K562 (cell line): Measurements from ENCODE around the gene CHMP2A. TPM values are rescaled to one million over a fixed set of nuclear protein-coding genes. Genes with fewer than 3 reads are reported as not detected.
A peak's percentile ranks its signal among the peaks of the same experiment; 100 is the strongest.

Source experiments
- BHLHE40 ChIP-seq: IDR thresholded peaks from 2 replicates; pipeline ENCODE4 v1.6.1; 2011; ENCODE audit warnings: low read length, improper control_type of control experiment
- CAMTA2 ChIP-seq: fragments of 250-450 bp; sonication (Bioruptor Pico); conservative IDR thresholded peaks from 2 replicates; pipeline ENCODE4 v1.5.1; 2022
- CHCHD3 ChIP-seq: fragments of 250-450 bp; sonication (Bioruptor Pico); IDR thresholded peaks from 2 replicates; pipeline ENCODE4 v2.1.2; 2022; ENCODE audit warnings: mild to moderate bottlenecking
- KDM4B ChIP-seq, 2 experiments: fragments of 450-650 bp in 1 of 2; sonication (generic) in 1 of 2; IDR thresholded peaks; 2 replicates each; pipeline ENCODE4 v1.6.1; 2016 to 2017; ENCODE audit warnings: borderline replicate concordance in 2 of 2, antibody characterized with exemption in 1 of 2, low read depth in 1 of 2, mild to moderate bottlenecking in 1 of 2
- TAF7 ChIP-seq: fragments of 450-650 bp; IDR thresholded peaks from 2 replicates; pipeline ENCODE4 v1.6.1; 2016; ENCODE audit warnings: missing genetic modification characterization, missing compliant biosample characterization
- TCF3 ChIP-seq: sonication (generic); formaldehyde crosslinking; IDR thresholded peaks from 2 replicates; pipeline ENCODE4 v1.4.0; 2020; ENCODE audit warnings: mild to moderate bottlenecking, missing genetic modification reagents
- ZBTB1 ChIP-seq: sonication (generic); formaldehyde crosslinking; IDR thresholded peaks from 2 replicates; pipeline ENCODE4 v1.8.1; 2023; ENCODE audit warnings: missing genetic modification reagents, low read depth, mild to moderate bottlenecking, borderline replicate concordance
- ZFPM2 ChIP-seq: fragments of 250-450 bp; sonication (Bioruptor Pico); IDR thresholded peaks from 2 replicates; pipeline ENCODE4 v1.5.1; 2022; ENCODE audit warnings: mild to moderate bottlenecking
- ZNF76 ChIP-seq: fragments of 250-450 bp; sonication (Bioruptor Pico); IDR thresholded peaks from 2 replicates; pipeline ENCODE4 v1.4.0; 2020; ENCODE audit warnings: mild to moderate bottlenecking, moderate library complexity, borderline replicate concordance
- polyA plus RNA-seq, 8 experiments: library from polyadenylated mRNA; depleted of rRNA in 4 of 8; stranded (reverse) in 5 of 8; unstranded in 3 of 8; fragments of >200 nt; fragmentation: Nextera tagmentation in 2 of 8; fragmentation: Illumina TruSeq in 1 of 8; extraction: Ambion mirVana in 2 of 8; extraction: Trizol in 1 of 8; gene quantifications; 2 replicates each; pipeline versions ENCODE4 v1.2.1 to v1.2.3, GENCODE V29; 2011 to 2014; ENCODE audit warnings: inconsistent platforms in 1 of 8, missing spikeins in 1 of 8
- total RNA-seq, 7 experiments: library from RNA; depleted of rRNA in 6 of 7; stranded (reverse); fragments of >200 nt in 6 of 7; fragmentation: Illumina TruSeq in 2 of 7; extraction: Trizol in 2 of 7; gene quantifications; 2 replicates each; pipeline versions ENCODE4 v1.2.1 to v1.2.3, GENCODE V29; 2011 to 2021; ENCODE audit warnings: low replicate concordance in 1 of 7
- TF ChIP-seq, protein P1 (sequence below): fragments of 250-450 bp; sonication (Bioruptor Pico); IDR thresholded peaks from 2 replicates; pipeline ENCODE4 v1.5.0; 2020; ENCODE audit warnings: mild to moderate bottlenecking, borderline replicate concordance
- TF ChIP-seq, protein P2 (sequence below): fragments of 250-450 bp; sonication (Bioruptor Pico); IDR thresholded peaks from 2 replicates; pipeline ENCODE4 v1.5.0; 2021; ENCODE audit warnings: mild to moderate bottlenecking, borderline replicate concordance
- TF ChIP-seq, protein P3 (sequence below): fragments of 450-650 bp; IDR thresholded peaks from 2 replicates; pipeline ENCODE4 v1.6.1; 2018; ENCODE audit not compliant: partially characterized antibody

The CHMP2A gene
- total and polyA plus RNA-seq, 9 of the 15 experiments (the other 6 are each of a cell fraction or from before 2014, with no cell fraction given), result 57.6 to 159 (median 87.2) TPM

DNA sequence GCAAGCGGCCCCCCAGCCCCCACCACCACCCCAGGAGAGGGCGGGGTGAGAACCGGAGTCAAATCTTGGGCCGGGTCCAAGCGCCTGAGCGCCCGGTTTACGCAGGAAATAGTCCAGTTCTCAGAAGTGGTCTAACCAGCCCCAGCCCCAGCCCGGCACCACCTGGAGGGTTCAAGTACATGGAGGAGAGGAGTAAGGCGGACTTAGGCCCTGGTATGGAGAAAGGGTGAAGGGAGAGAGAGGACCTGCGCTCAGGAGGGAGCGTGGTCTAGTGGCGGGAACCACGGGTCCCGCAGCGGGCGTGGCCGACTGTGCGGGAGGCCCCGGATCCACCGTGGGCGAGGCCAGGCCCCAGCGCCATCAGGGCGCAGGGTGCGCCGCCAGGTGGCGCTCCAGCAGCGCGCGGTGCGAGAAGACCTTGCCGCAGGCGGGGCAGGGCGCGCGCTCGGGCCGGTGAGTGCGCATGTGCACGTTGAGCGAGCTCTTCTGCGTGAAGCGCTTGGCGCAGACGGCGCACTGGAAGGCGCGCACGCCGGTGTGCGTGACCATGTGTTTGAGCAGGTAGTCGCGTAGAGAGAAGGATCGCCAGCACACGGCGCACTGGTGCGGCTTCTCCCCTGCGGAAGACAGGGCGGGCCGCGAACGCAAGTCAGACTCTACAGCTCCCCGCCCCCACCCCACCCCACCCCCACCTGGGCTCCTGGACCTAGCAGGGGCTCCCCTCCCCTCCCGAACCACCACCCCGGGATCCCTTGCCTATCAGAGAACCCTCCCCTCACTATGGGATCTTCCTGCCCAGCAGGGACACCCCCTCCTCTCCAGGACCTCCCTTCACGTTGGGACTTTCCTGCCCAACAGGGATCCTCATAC lies 41.0 kb downstream of the CHMP2A start (continued):
- TF ChIP-seq TAF7 (tag) (no peak), ZBTB1 (CRISPR knock-in tag) (peak; percentile 53; the same call in 1 of the 2 replicates), CHCHD3 (CRISPR knock-in tag) (no peak), CAMTA2 (CRISPR knock-in tag) (no peak), BHLHE40 (peak; percentile 52; the same call in 1 of the 2 replicates), ZFPM2 (CRISPR knock-in tag) (no peak), KDM4B (IDR thresholded peaks at IDR 0.05; ENCODE audit: borderline replicate concordance in 2 of 2, low read depth in 1 of 2) (no peak), ZNF76 (CRISPR knock-in tag) (no peak), TCF3 (CRISPR knock-in tag) (peak; percentile 48)
- TF ChIP-seq, protein P1, sequence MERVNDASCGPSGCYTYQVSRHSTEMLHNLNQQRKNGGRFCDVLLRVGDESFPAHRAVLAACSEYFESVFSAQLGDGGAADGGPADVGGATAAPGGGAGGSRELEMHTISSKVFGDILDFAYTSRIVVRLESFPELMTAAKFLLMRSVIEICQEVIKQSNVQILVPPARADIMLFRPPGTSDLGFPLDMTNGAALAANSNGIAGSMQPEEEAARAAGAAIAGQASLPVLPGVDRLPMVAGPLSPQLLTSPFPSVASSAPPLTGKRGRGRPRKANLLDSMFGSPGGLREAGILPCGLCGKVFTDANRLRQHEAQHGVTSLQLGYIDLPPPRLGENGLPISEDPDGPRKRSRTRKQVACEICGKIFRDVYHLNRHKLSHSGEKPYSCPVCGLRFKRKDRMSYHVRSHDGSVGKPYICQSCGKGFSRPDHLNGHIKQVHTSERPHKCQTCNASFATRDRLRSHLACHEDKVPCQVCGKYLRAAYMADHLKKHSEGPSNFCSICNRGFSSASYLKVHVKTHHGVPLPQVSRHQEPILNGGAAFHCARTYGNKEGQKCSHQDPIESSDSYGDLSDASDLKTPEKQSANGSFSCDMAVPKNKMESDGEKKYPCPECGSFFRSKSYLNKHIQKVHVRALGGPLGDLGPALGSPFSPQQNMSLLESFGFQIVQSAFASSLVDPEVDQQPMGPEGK, result no peak
- TF ChIP-seq, protein P2, sequence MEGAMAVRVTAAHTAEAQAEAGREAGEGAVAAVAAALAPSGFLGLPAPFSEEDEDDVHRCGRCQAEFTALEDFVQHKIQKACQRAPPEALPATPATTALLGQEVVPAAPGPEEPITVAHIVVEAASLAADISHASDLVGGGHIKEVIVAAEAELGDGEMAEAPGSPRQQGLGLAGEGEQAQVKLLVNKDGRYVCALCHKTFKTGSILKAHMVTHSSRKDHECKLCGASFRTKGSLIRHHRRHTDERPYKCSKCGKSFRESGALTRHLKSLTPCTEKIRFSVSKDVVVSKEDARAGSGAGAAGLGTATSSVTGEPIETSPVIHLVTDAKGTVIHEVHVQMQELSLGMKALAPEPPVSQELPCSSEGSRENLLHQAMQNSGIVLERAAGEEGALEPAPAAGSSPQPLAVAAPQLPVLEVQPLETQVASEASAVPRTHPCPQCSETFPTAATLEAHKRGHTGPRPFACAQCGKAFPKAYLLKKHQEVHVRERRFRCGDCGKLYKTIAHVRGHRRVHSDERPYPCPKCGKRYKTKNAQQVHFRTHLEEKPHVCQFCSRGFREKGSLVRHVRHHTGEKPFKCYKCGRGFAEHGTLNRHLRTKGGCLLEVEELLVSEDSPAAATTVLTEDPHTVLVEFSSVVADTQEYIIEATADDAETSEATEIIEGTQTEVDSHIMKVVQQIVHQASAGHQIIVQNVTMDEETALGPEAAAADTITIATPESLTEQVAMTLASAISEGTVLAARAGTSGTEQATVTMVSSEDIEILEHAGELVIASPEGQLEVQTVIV (CRISPR knock-in tag), result no peak
- TF ChIP-seq, protein P3, sequence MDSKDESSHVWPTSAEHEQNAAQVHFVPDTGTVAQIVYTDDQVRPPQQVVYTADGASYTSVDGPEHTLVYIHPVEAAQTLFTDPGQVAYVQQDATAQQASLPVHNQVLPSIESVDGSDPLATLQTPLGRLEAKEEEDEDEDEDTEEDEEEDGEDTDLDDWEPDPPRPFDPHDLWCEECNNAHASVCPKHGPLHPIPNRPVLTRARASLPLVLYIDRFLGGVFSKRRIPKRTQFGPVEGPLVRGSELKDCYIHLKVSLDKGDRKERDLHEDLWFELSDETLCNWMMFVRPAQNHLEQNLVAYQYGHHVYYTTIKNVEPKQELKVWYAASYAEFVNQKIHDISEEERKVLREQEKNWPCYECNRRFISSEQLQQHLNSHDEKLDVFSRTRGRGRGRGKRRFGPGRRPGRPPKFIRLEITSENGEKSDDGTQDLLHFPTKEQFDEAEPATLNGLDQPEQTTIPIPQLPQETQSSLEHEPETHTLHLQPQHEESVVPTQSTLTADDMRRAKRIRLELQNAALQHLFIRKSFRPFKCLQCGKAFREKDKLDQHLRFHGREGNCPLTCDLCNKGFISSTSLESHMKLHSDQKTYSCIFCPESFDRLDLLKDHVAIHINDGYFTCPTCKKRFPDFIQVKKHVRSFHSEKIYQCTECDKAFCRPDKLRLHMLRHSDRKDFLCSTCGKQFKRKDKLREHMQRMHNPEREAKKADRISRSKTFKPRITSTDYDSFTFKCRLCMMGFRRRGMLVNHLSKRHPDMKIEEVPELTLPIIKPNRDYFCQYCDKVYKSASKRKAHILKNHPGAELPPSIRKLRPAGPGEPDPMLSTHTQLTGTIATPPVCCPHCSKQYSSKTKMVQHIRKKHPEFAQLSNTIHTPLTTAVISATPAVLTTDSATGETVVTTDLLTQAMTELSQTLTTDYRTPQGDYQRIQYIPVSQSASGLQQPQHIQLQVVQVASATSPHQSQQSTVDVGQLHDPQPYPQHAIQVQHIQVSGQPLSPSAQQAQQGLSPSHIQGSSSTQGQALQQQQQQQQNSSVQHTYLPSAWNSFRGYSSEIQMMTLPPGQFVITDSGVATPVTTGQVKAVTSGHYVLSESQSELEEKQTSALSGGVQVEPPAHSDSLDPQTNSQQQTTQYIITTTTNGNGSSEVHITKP, result peak; percentile 25
